Uterus (tissue), 2 donors: Measurements from ENCODE around the gene RRBP1.

Experiments used
- POLR2A ChIP-seq, 2 donors: fragments of 450-650 bp; IDR thresholded peaks; one replicate each; pipeline ENCODE4 v1.6.1; 2016; ENCODE audit warnings: antibody characterized with exemption in 2 of 2, mild to moderate bottlenecking in 1 of 2, moderate library complexity in 1 of 2
- TF ChIP-seq, protein P1 (sequence below), 4 experiments: fragments of 200-600 bp in 2 of 4; fragments of 450-650 bp in 2 of 4; sonication (generic) in 2 of 4; IDR thresholded peaks; one replicate each; pipeline ENCODE4 v1.5.1; 2016 to 2019; ENCODE audit warnings: antibody characterized with exemption in 4 of 4, mild to moderate bottlenecking in 2 of 4, moderate library complexity in 1 of 4

DNA sequence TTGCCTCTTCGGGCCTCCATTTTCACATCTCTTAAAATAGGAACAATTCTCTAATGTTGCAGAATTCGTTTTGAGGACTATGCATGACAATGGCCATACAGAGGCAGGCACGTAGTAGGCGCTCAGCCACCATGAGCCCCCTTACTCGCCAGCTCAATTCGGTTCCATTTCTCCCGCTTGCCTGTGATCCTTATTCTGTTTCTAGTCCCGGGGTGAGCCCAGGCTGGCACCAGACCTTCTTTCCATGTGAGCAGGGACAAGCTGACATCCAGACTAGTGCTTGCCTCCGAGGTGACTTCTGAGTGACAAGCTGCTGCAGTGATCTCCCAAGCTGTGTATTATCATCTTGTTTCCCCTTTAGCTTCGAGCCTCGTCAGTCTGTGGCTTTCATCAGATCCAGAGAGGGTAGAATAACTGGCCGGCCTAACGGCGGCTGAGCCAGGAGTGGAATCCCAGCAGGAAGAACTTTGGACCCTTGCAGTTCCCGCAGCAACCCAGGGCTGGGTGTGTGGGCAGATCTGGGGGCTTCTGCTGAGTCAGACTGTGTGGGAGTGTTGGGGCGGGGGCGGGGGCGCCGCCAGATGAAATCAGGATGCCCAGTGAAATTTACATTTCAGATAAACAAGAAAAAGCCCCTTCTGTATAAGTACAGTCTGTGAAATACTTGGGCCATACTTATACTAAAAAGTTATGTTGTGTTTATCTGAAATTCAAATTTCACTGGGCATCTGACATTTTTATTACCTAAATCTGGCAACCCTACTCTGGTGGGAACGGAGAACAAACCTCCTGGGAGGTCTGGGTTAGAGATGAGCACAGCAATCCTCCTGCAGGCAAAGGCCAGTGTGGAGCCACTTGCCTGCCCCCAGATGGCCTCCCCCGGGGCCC, 28.6 kb upstream of the RRBP1 start:
- TF ChIP-seq, protein P1, sequence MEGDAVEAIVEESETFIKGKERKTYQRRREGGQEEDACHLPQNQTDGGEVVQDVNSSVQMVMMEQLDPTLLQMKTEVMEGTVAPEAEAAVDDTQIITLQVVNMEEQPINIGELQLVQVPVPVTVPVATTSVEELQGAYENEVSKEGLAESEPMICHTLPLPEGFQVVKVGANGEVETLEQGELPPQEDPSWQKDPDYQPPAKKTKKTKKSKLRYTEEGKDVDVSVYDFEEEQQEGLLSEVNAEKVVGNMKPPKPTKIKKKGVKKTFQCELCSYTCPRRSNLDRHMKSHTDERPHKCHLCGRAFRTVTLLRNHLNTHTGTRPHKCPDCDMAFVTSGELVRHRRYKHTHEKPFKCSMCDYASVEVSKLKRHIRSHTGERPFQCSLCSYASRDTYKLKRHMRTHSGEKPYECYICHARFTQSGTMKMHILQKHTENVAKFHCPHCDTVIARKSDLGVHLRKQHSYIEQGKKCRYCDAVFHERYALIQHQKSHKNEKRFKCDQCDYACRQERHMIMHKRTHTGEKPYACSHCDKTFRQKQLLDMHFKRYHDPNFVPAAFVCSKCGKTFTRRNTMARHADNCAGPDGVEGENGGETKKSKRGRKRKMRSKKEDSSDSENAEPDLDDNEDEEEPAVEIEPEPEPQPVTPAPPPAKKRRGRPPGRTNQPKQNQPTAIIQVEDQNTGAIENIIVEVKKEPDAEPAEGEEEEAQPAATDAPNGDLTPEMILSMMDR (IDR thresholded peaks at IDR 0.05), result no peak
- no peak for TF ChIP-seq POLR2A (IDR thresholded peaks at IDR 0.05)
